HG03457 (cell line): Measurements from ENCODE around the gene LONRF3.
"Not testable (repeated sequence)": the region's sequence is repeated elsewhere in the genome, so short reads cannot be mapped to it uniquely, and the experiment has no call there.

Experiments
- ATAC-seq: cut with Tn5 transposase; IDR thresholded peaks from one replicate; pipeline ENCODE4 v1.9.1; 2021; ENCODE audit warnings: moderate number of reproducible peaks; ENCODE audit not compliant: unreplicated experiment

LONRF3 gene

GRCh38 chrX:118980761-118981160 is 6.3 kb downstream of the LONRF3 start:
- ATAC-seq = no peak

DNA sequence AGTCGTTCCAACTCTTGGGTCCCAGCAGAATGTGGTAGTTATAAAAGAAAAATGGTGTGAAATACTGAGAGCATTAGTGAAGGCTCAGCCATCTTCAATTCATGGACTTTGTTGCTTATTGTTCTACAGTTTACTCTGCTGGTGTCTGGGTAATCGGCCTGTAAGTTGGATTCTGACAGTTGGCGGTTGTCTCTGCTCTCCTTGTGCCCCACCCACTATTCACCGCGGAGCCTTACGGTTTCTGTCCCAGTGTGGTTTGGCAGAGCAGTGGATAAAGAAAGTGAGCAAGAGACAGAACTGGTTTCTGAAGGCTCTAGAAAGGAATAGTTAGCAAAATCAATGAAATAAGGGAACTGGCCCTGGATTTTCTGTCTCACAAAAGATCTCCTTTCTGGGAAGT is 9.1 kb downstream of the LONRF3 start:
- ATAC-seq = no peak

- no peak for ATAC-seq
Observed at GRCh38 chrX:118988911-118989310, 14.5 kb downstream of the LONRF3 start.

DNA sequence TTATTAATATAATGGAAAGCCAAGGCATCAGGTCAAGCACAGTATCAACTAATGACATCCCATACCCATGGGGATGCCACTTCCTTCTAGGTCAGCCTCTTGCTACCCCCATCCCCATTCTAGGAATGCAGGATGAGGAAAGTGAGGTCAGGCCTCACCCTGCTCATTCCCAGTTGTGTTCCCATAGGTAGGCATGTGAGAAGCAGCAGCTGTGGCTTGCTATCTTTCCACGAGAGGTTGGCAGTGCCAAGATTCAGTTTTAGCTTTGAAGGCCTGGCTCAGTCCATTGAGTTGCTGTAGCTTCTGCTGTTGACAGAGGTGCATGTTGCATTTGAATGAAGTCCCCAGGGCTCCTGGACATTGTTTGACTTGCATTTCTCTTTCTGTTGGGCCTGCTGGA is 15.5 kb downstream of the LONRF3 start:
- no peak for ATAC-seq

GRCh38 chrX:118990512-118991227 is 16.3 kb downstream of the LONRF3 start:
- ATAC-seq = no peak

- ATAC-seq = not testable (repeated sequence)
Observed at GRCh38 chrX:118992441-118993121, 18.2 kb downstream of the LONRF3 start.

DNA sequence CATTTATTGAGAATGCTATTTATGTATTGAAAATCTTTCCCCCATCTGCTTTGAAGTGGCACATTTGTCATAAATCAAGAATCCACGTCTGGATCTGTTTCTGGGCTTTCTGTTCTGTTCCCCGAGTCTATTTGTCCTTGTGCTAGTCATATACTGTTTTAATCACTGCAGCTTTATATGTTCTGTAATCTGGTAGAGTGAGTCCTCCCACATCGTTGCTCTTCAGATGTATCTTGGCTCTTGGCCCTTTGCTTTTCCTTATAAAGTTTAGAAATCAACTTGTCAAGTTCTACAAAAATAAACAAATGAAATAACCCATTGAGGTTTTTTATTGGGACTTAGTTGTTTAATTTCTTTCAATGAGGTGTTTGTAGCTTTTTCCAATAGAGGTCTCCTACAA is 29.0 kb downstream of the LONRF3 start:
- ATAC-seq = no peak

GRCh38 chrX:119004920-119005524 is 30.6 kb downstream of the LONRF3 start:
- no peak for ATAC-seq

- ATAC-seq = no peak
Observed at GRCh38 chrX:119007189-119007770, 32.9 kb downstream of the LONRF3 start.

DNA sequence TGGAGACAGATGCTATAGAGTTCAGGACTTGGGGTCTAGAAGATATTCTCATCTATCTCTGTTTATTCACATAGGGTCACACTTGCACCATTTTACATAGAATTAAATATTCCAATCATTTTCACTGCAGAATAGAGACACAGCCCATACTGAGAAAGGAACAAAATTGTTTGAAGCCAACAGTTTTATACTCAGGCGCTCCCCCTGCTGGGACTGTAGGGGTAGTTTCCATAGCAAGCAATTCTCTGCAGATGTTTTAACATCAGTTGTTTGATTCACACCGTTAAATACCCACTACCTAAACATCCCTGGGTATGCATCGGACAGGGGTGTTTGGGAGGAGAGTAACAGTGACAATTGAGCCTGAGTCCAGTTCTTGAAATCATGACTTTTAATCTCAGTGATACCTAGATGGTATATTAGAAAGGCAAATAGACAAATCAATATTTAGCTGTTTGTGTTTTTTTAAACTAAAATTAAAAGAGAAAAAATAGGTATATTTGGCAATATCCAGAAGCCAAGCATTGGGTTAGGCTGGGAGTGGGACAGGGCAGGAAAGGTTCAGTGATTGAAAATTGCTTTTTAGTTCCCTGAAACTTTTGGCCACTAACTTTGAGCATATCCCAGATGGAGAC is 33.8 kb downstream of the LONRF3 start:
- no peak for ATAC-seq

GRCh38 chrX:119009071-119009470 is 34.7 kb downstream of the LONRF3 start:
- no peak for ATAC-seq

DNA sequence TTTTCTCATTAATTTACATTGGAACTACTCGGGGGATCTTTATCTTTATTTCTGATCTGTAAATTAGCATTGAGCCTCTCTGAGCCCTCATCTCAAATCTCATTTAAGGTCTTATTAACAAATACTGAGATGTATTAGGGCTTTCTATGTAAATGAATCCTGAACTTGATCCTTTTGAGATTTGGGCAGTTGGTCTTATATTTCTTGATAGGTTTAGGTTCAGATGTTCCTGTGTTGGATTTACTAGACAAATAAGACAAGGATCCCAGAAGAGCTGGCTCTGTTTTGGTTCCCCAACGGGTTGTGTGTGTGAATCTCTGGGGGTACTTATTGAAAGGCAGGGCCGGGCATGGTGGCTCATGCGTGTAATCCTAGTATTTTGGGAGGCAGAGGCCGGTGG is 36.1 kb downstream of the LONRF3 start:
- no peak for ATAC-seq

DNA sequence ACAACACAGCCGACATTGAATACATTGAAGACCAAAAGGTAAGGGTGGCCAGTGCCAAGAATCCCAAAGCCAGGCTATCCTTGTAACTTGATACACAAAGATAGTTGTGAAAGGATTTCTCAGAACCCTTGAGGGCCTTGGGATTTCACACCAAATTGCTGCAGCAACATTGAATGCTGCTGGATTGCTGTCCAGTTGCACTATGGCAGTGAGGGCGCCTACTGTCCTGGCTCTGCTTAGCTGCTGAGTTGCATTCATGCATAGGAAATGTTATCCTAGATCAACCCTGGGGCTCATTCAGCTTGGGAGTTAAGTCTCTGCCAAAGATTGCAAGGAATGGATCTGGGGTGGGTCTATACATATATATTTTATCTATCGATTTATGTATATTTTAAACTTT is 38.7 kb downstream of the LONRF3 start:
- no peak for ATAC-seq

DNA sequence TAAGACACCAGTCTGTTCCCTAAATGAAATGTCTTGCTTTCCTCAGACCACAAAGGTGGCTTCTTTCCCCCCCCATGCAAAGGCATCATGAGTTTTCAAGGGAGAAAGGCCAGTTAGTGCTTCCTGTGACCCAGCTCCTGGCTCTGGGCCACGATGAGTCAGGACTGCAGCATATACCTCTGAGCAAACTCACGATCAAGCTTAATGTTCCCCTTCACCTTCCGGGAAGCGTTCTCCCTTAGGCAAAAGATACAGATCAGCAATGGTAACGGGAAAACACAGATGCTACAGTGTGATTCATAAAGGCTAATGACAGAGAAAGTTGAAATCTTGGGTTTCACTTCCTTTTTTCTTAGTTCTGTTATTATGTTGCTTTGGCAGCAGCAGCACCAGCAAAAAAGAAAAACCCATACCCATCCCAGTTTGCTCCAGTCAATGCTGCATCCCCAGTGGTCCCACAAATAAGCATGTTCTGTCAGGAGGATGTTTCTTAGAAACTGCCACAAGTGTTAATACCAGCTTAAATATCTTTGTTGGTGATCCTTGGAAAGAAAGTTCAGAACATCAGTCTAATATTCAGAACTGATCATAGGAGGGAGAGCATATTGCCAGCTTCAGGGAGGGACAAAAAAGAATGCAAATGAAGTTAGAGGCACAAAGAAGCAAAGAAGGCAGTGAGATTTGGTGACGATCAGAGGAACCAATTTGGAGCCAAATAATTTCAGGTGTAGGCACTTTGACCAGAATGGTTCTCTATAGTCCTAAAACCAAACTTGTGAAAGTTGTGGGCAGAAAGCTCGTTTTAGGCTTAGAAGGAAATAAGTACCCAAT is 41.2 kb downstream of the LONRF3 start:
- peak; percentile 87 for ATAC-seq

- no peak for ATAC-seq
Observed at GRCh38 chrX:119017077-119017476, 42.7 kb downstream of the LONRF3 start.

- ATAC-seq = no peak
Observed at GRCh38 chrX:119025900-119026299, 51.5 kb downstream of the LONRF3 start.

DNA sequence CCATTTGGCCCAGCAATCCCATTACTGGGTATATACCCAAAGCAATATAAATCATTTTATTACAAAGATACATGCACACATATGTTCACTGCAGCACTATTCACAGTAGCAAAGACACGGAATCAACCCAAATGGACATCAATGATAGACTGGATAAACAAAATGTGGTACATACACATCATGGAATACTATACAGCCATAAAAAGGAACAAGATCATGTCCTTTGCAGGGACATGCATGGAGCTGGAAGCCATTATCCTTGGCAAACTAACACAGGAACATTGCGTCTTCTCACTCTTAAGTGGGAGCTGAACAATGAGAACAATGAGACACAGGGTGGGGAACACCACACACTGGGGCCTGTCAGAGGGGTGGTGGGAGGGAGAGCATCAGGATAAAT is 51.9 kb downstream of the LONRF3 start:
- not testable (repeated sequence) for ATAC-seq

DNA sequence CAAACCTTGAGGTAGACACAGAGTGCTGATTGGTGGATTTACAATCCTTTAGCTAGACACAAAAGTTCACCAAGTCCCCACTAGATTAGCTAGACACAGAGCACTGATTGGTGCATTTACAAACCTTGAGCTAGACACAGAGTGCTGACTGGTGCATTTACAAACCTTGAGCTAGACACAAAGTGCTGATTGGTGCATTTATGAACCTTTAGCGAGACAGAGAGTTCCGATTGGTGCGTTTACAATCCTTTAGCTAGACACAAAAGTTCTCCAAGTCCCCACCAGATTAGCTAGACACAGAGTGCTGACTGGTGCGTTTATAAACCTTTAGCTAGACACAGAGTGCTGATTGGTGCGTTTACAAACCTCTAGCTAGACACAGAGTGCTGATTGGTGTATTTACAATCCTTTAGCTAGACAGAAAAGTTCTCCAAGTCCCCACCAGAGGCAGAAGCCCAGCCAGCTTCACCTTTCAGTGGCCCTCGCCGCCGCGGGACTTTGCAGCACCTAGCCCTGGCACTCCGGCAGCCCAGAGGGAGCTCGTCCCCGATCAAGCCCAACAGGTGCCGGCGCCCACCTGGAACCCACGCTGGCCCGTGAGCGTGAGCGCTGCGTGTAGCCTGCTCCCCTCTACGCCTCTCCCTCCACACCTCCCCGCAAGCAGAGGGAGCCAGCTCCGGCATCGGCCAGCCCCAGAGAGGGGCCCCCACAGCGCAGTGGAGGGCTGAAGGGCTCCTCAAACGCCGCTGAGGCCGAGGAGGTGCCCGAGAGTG is 53.7 kb downstream of the LONRF3 start:
- not testable (repeated sequence) for ATAC-seq

GRCh38 chrX:119028733-119029330 is 54.4 kb downstream of the LONRF3 start:
- no peak for ATAC-seq
